HG03378 (cell line): ENCODE results near the gene HSDL2.

ENCODE experiments used
- ATAC-seq: cut with Tn5 transposase; IDR thresholded peaks from one replicate; pipeline ENCODE4 v1.9.1; 2021; ENCODE audit warnings: mild to moderate bottlenecking, moderate library complexity; ENCODE audit not compliant: unreplicated experiment

Gene HSDL2

GRCh38 chr9:112443636-112444035, 63.7 kb downstream of the HSDL2 start:
- ATAC-seq, result no peak

- no peak for ATAC-seq
These were observed 65.3 kb downstream of the HSDL2 start for GRCh38 chr9:112445196-112445595.

GRCh38 chr9:112446080-112446479, 66.2 kb downstream of the HSDL2 start:
- no peak for ATAC-seq

GRCh38 chr9:112446526-112446925, 66.6 kb downstream of the HSDL2 start:
- ATAC-seq, result no peak

GRCh38 chr9:112447283-112447761, 67.4 kb downstream of the HSDL2 start:
- ATAC-seq, result no peak

- no peak for ATAC-seq
These were observed 82.9 kb downstream of the HSDL2 start for GRCh38 chr9:112462855-112463254.

GRCh38 chr9:112465352-112465751, 85.4 kb downstream of the HSDL2 start:
- no peak for ATAC-seq

- no peak for ATAC-seq
These were observed 93.1 kb downstream of the HSDL2 start for GRCh38 chr9:112472996-112473395.

- ATAC-seq, result no peak
These were observed 94.1 kb downstream of the HSDL2 start for GRCh38 chr9:112473986-112474385.

- ATAC-seq, result no peak
These were observed 95.4 kb downstream of the HSDL2 start for GRCh38 chr9:112475318-112475717.

- no peak for ATAC-seq
These were observed 97.4 kb downstream of the HSDL2 start for GRCh38 chr9:112477330-112477729.

GRCh38 chr9:112479221-112479620, 99.3 kb downstream of the HSDL2 start:
- ATAC-seq, result no peak

- no peak for ATAC-seq
These were observed 104.7 kb downstream of the HSDL2 start for GRCh38 chr9:112484607-112485006.

GRCh38 chr9:112485574-112485973, 105.7 kb downstream of the HSDL2 start:
- ATAC-seq, result no peak

- peak; percentile 75 for ATAC-seq
These were observed 106.5 kb downstream of the HSDL2 start, which contains the start of gene KIAA1958 for GRCh38 chr9:112486221-112487007. TSS of gene KIAA1958 (plus strand) at chr9:112486827. CDS start at chr9:112574081, 87,254 bp downstream.

- ATAC-seq, result peak; percentile 37
These were observed 107.3 kb downstream of the HSDL2 start for GRCh38 chr9:112487008-112487798.

- ATAC-seq, result no peak
These were observed 108.0 kb downstream of the HSDL2 start for GRCh38 chr9:112487799-112488340.

- no peak for ATAC-seq
These were observed 109.2 kb downstream of the HSDL2 start for GRCh38 chr9:112489039-112489546.

GRCh38 chr9:112489876-112490666, 110.2 kb downstream of the HSDL2 start:
- no peak for ATAC-seq

- ATAC-seq, result no peak
These were observed 113.7 kb downstream of the HSDL2 start for GRCh38 chr9:112493393-112494137.
